ENCODE data around the gene DDR1. TPM values are rescaled to one million over a fixed set of nuclear protein-coding genes. Genes with fewer than 3 reads are reported as not detected.
"Not testable (repeated sequence)": the region's sequence is repeated elsewhere in the genome, so short reads cannot be mapped to it uniquely, and the experiment has no call there.

The DDR1 gene
- total and polyA plus RNA-seq, 2 experiments from 2014 or later: 58.3 to 154 TPM

DNA sequence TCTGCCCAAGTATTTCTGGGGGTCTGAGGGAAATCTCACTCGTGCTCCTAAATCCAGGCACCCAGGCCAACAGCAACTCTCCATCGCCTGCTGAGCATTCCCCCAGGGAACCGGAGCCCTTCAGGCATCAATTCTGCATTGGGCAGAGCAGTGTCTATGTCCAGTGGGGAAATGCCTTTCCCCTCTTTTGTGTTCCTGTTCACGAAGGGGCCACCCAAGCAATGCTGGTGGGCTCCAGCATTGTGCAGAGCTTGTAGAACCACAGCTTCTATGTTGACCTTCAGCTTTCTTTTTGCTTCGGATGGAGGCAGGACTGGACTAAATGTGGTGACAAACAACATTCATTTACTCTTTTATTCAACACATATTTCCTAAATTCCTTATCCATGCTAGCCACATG, 27.2 kb upstream of the DDR1 start:
- Histone ChIP-seq H3K9me2 (ENCODE audit: insufficient read depth) (peaks cover 15% of the 10 kb centered on the region; the same call in 1 of the 2 replicates), H3K4me1 (ENCODE audit: insufficient read depth) (peaks cover 6% of the 10 kb centered on the region), H3K36me3 (ENCODE audit: insufficient read depth) (peaks cover 4% of the 10 kb centered on the region; the same call in 1 of the 2 replicates), H3K27ac (ENCODE audit: low read depth) (no peak overlapping the region), H3K4me2 (no peak overlapping the region), H3K79me2 (replicated peaks; ENCODE audit: insufficient read depth) (no peaks in the 10 kb centered on the region), H4K20me1 (replicated peaks; ENCODE audit: insufficient read depth) (no peaks in the 10 kb centered on the region), H3F3A (replicated peaks; ENCODE audit: low read depth) (0 out of 2 replicates have a peak, but pooled peaks cover 3% of the 10 kb centered on the region), H2AFZ (no peak overlapping the region; the same call in 1 of the 2 replicates), H3K4me3 (no peak overlapping the region), H3K27me3 (ENCODE audit: insufficient read depth) (no peaks in the 10 kb centered on the region)
- no peak for TF ChIP-seq CREB1 (CRISPR knock-in tag; IDR thresholded peaks at IDR 0.05; ENCODE audit: low read depth)
- no peak for TF ChIP-seq ETS1 (IDR thresholded peaks at IDR 0.05)
- TF ChIP-seq REST (IDR thresholded peaks at IDR 0.05; ENCODE audit: unreplicated experiment): no peak
- no peak for TF ChIP-seq NANOG (IDR thresholded peaks at IDR 0.05; ENCODE audit: borderline replicate concordance)
- TF ChIP-seq EZH2phosphoT487 (IDR thresholded peaks at IDR 0.05; ENCODE audit: unreplicated experiment): no peak
- Mint-ChIP-seq H3K27ac (no peak overlapping the region), H3K27me3 (ENCODE audit: insufficient read depth, low read depth, poor library complexity) (peaks cover 8% of the 10 kb centered on the region), H3K4me1 (peaks cover 12% of the 10 kb centered on the region), H3K4me3 (no peak overlapping the region), H3K9me3 (peaks cover 53% of the 10 kb centered on the region), H3K36me3 (ENCODE audit: low read depth) (peaks cover 49% of the 10 kb centered on the region)
- ATAC-seq (no peak), DNase-seq (ENCODE audit: low spot score) (no peak)

DNA sequence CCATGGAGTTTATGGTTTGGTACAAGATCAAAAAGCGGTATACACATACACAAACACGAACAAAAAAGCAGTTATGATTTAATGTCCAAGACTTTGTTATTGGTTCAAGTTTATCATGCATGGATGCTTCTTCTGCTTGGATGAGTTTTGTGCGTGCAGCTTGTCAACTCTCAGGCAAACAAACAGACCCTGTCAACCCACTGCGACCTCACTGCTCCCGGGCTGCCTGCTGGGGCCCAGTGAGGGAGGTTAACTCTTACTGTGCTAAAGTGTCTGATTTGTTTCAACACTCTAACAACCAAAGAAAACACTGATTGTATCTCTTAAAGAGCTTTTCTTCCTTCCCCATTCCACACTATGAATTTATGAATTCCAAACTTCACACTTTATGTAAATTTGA, 26.8 kb upstream of the DDR1 start:
- Histone ChIP-seq H3K79me2 (replicated peaks; ENCODE audit: insufficient read depth) (no peaks in the 10 kb centered on the region), H3K36me3 (ENCODE audit: insufficient read depth) (peaks cover 3% of the 10 kb centered on the region; the same call in 1 of the 2 replicates), H3K4me1 (ENCODE audit: insufficient read depth) (peaks cover 6% of the 10 kb centered on the region), H3K27ac (ENCODE audit: low read depth) (no peak overlapping the region), H2AFZ (no peak overlapping the region), H3K4me3 (no peak overlapping the region), H3F3A (replicated peaks; ENCODE audit: low read depth) (0 out of 2 replicates have a peak, but pooled peaks cover 3% of the 10 kb centered on the region), H3K27me3 (ENCODE audit: insufficient read depth) (no peaks in the 10 kb centered on the region), H3K9me2 (ENCODE audit: insufficient read depth) (peaks cover 15% of the 10 kb centered on the region; the same call in 1 of the 2 replicates), H4K20me1 (replicated peaks; ENCODE audit: insufficient read depth) (no peaks in the 10 kb centered on the region), H3K4me2 (no peak overlapping the region)
- peaks cover 45% of the 10 kb centered on the region for H3K36me3 Mint-ChIP-seq (ENCODE audit: low read depth)
- no peak overlapping the region for H3K4me3 Mint-ChIP-seq
- no peak overlapping the region for H3K27ac Mint-ChIP-seq
- DNase-seq (ENCODE audit: low spot score): no peak
- peaks cover 51% of the 10 kb centered on the region for H3K9me3 Mint-ChIP-seq
- peaks cover 8% of the 10 kb centered on the region for H3K27me3 Mint-ChIP-seq (ENCODE audit: insufficient read depth, low read depth, poor library complexity)
- no peak for ATAC-seq
- peaks cover 12% of the 10 kb centered on the region for H3K4me1 Mint-ChIP-seq
- TF ChIP-seq JUNB (IDR thresholded peaks at IDR 0.05; ENCODE audit: unreplicated experiment) (no peak), REST (IDR thresholded peaks at IDR 0.05; ENCODE audit: unreplicated experiment) (no peak), ZNF114 (CRISPR knock-in tag; IDR thresholded peaks at IDR 0.05) (no peak), STAT1 (IDR thresholded peaks at IDR 0.05; ENCODE audit: unreplicated experiment) (no peak), NANOG (IDR thresholded peaks at IDR 0.05; ENCODE audit: borderline replicate concordance) (no peak)

DNA sequence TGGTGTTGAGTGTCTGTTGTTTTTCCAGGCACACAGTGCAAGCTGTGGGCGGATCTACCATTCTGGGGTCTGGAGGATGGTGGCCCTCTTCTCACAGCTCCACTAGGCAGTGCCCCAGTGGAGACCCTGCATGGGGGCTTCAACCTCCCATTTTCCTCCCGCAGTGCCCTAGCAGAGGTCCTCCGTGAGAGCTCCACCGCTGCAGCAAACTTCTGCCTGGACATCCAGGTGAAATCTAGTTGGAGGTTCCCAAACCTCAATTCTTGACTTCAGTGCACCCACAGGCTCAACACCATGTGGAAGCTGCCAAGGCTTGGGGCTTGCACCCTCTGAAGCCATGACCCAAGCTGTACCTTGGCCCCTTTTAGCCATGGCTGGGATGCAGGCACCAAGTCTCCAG, 24.6 kb upstream of the DDR1 start:
- not testable (repeated sequence) for H3K4me1 ChIP-seq (ENCODE audit: insufficient read depth); H3K4me1 Mint-ChIP-seq; DNase-seq (ENCODE audit: low spot score); H4K20me1 ChIP-seq (replicated peaks; ENCODE audit: insufficient read depth); H3K79me2 ChIP-seq (replicated peaks; ENCODE audit: insufficient read depth); H3K27me3 Mint-ChIP-seq (ENCODE audit: insufficient read depth, low read depth, poor library complexity); H3K27me3 ChIP-seq (ENCODE audit: insufficient read depth); H2AFZ ChIP-seq; H3K4me3 ChIP-seq; H3K4me2 ChIP-seq; H3K4me3 Mint-ChIP-seq; H3K27ac ChIP-seq (ENCODE audit: low read depth); ATAC-seq; H3F3A ChIP-seq (replicated peaks; ENCODE audit: low read depth); H3K36me3 ChIP-seq (ENCODE audit: insufficient read depth); H3K27ac Mint-ChIP-seq
- H3K36me3 Mint-ChIP-seq (ENCODE audit: low read depth): peaks cover 33% of the 10 kb centered on the region
- peaks cover 38% of the 10 kb centered on the region for H3K9me3 Mint-ChIP-seq
- H3K9me2 ChIP-seq (ENCODE audit: insufficient read depth): peaks cover 10% of the 10 kb centered on the region; the same call in 1 of the 2 replicates

Measured in GM23338 (cell line).